Thoracic aorta (tissue), 2 donors: ENCODE measurements around the gene TRIM43. TPM values are rescaled to one million over a fixed set of nuclear protein-coding genes. Genes with fewer than 3 reads are reported as not detected.
"Not testable (repeated sequence)": the region's sequence is repeated elsewhere in the genome, so short reads cannot be mapped to it uniquely, and the experiment has no call there.

ENCODE experiments used
- ATAC-seq: fragments of 150-250 bp; one replicate; pipeline ENCODE4 v1.8.0; 2017; ENCODE audit warnings: low read depth; ENCODE audit not compliant: insufficient number of reproducible peaks, low FRiP score
- DNase-seq: peaks from one replicate; pipeline ENCODE4 v3.0.0-alpha.2; 2020; ENCODE audit warnings: low spot score
- H3K27ac ChIP-seq, 2 donors: fragments of 200-600 bp; sonication (generic); 1 replicate in 1 of 2; 2 replicates in 1 of 2; pipeline ENCODE4 v1.5.1; 2016; ENCODE audit warnings: mild to moderate bottlenecking in 2 of 2, moderate library complexity in 2 of 2
- H3K27me3 ChIP-seq: fragments of 200-600 bp; sonication (generic); replicated peaks from 2 replicates; pipeline ENCODE4 v1.6.0; 2016; ENCODE audit warnings: mild to moderate bottlenecking; ENCODE audit not compliant: insufficient read depth
- H3K36me3 ChIP-seq: fragments of 200-600 bp; sonication (generic); one replicate; pipeline ENCODE4 v1.5.1; 2016
- H3K4me1 ChIP-seq, 2 donors: fragments of 200-600 bp; sonication (generic); 1 replicate in 1 of 2; 2 replicates in 1 of 2; pipeline versions ENCODE4 v1.5.1 to v1.6.0; 2016; ENCODE audit warnings: low read depth in 2 of 2, mild to moderate bottlenecking in 1 of 2; ENCODE audit not compliant: control insufficient read depth in 1 of 2
- H3K4me3 ChIP-seq: fragments of 200-600 bp; sonication (generic); 2 replicates; pipeline ENCODE4 v1.5.1; 2016; ENCODE audit warnings: mild to moderate bottlenecking
- H3K9me3 ChIP-seq: fragments of 200-600 bp; sonication (generic); 2 replicates; pipeline ENCODE4 v1.5.1; 2016
- total RNA-seq, 2 donors: library from RNA; depleted of rRNA; stranded (reverse); fragments of >200 nt; gene quantifications; one replicate each; pipeline versions ENCODE4 v1.1.0 to v1.2.3, GENCODE V29; 2016
- TF ChIP-seq, protein P1 (sequence below): fragments of 200-600 bp; sonication (generic); IDR thresholded peaks from one replicate; pipeline ENCODE4 v1.5.1; 2019; ENCODE audit warnings: antibody characterized with exemption

The TRIM43 gene
- total RNA-seq, 2 donors from 2014 or later, result not detected

GRCh38 chr2:95575857-95576256 is 15.9 kb upstream of the TRIM43 start:
- DNase-seq, result no peak
- Histone ChIP-seq H3K4me1 (no peaks in the 10 kb centered on the region), H3K4me3 (no peak overlapping the region), H3K27ac (no peak overlapping the region), H3K36me3 (no peaks in the 10 kb centered on the region), H3K9me3 (no peaks in the 10 kb centered on the region), H3K27me3 (no peaks in the 10 kb centered on the region)
- ATAC-seq, result no peak
- TF ChIP-seq, protein P1, sequence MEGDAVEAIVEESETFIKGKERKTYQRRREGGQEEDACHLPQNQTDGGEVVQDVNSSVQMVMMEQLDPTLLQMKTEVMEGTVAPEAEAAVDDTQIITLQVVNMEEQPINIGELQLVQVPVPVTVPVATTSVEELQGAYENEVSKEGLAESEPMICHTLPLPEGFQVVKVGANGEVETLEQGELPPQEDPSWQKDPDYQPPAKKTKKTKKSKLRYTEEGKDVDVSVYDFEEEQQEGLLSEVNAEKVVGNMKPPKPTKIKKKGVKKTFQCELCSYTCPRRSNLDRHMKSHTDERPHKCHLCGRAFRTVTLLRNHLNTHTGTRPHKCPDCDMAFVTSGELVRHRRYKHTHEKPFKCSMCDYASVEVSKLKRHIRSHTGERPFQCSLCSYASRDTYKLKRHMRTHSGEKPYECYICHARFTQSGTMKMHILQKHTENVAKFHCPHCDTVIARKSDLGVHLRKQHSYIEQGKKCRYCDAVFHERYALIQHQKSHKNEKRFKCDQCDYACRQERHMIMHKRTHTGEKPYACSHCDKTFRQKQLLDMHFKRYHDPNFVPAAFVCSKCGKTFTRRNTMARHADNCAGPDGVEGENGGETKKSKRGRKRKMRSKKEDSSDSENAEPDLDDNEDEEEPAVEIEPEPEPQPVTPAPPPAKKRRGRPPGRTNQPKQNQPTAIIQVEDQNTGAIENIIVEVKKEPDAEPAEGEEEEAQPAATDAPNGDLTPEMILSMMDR, result no peak

DNA sequence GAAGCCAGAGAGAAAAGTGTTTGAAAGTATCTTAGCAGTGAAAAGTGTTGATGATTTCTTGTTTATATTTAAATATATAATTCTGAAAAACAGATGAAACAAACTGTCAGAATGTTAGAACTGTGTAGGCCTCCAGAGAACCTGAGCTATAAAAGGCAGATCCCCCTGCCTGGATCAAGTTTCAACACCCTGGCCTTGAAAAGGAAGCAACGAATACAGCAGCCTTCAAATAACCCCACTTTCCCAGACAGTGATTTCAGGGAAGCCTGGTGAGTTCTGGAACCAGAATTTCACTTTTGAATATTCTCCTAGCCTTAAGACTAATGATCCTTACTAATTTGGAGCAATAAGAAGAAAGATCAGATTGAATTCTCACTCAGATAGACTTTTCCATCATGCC is 13.3 kb upstream of the TRIM43 start:
- Histone ChIP-seq H3K4me1 (no peaks in the 10 kb centered on the region), H3K27me3 (no peaks in the 10 kb centered on the region), H3K27ac (no peak overlapping the region), H3K36me3 (no peaks in the 10 kb centered on the region), H3K9me3 (no peaks in the 10 kb centered on the region), H3K4me3 (no peak overlapping the region)
- TF ChIP-seq, protein P1, result no peak
- DNase-seq, result no peak
- no peak for ATAC-seq

DNA sequence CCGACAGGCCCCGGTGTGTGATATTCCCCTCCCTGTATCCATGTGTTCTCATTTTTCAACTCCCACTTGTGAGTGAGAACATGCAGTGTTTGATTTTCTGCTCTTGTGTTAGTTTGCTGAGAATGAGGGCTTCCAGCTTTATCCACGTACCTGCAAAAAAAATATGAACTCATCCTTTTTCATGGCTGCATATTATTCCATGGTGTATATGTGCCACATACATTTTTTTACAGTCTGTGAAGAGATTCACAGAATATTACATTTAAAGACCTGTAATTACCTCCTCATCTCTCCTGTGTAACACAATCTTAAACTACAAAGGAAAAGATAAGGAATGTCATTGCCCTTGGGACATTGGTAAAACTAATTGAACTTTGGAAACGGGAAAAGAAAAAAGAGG is 8.3 kb upstream of the TRIM43 start:
- not testable (repeated sequence) for H3K9me3 ChIP-seq, H3K27ac ChIP-seq, H3K27me3 ChIP-seq, H3K4me3 ChIP-seq, ATAC-seq, H3K4me1 ChIP-seq, DNase-seq, H3K36me3 ChIP-seq

DNA sequence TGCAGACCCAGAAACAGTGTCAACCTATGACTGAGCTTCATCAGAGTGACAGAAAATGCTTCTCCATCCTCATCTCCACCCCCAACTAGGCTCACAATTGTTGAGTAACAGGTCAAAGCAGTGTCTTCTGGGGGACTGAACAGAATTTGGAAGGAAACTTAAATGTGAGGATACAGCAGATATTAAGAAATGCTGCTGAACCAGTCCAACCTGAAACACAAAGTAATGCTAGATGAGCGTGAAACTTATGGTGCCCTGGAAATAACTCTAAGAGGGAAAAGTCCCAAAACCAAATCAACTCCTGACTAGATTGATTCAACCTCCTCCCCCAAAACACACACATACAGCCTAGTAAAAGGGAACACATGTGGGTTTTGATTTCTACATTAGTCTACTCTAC is 7.5 kb upstream of the TRIM43 start:
- not testable (repeated sequence) for H3K27ac ChIP-seq, ATAC-seq, H3K9me3 ChIP-seq, DNase-seq, H3K36me3 ChIP-seq, H3K4me1 ChIP-seq, H3K27me3 ChIP-seq, H3K4me3 ChIP-seq

DNA sequence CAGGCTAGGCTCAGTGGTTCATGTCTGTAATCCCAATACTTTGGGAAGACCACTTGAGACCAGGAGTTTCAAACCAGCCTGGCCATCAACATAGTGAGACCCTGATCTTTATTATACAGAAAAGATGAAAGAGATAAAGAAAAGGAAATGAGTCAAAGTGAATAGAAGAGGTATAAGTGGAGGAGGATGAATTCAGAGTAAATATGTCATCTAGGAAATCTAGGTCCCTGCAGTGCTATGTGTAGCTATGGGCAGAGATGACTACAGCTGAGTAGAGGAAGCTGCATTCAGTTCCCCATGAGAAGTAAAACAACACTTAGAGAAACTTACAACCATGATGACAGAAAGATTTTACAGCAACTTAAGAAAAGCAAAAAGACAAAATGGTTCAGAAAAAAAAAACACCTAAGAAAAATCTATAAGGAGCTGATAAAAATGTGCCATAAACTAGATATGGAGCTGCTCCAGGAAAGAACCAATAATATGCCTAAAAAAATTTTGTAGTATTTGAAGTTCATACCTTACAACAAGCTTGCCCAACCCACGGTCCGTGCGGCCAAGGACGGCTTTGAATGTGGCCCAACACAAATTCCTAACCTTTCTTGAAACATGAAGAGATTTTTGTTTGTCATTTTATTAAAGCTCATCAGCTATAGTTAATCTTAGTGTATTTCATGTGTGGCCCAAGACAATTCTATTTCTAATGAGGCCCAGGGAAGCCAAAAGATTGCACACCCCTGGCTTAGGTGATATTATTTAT is 1.8 kb upstream of the TRIM43 start:
- ATAC-seq, H3K36me3 ChIP-seq, H3K4me1 ChIP-seq, H3K27ac ChIP-seq, H3K27me3 ChIP-seq, H3K4me3 ChIP-seq, DNase-seq, H3K9me3 ChIP-seq: not testable (repeated sequence)

- not testable (repeated sequence) for H3K4me3 ChIP-seq, DNase-seq, ATAC-seq, H3K27ac ChIP-seq, H3K27me3 ChIP-seq, H3K9me3 ChIP-seq, H3K4me1 ChIP-seq, H3K36me3 ChIP-seq
Observed at GRCh38 chr2:95592973-95593372, 1.2 kb downstream of the TRIM43 start.

- DNase-seq, H3K27me3 ChIP-seq, H3K4me1 ChIP-seq, H3K27ac ChIP-seq, ATAC-seq, H3K9me3 ChIP-seq, H3K36me3 ChIP-seq, H3K4me3 ChIP-seq: not testable (repeated sequence)
Observed at GRCh38 chr2:95595012-95595411, 3.2 kb downstream of the TRIM43 start.

GRCh38 chr2:95601301-95601700 is 9.5 kb downstream of the TRIM43 start:
- not testable (repeated sequence) for H3K4me1 ChIP-seq, DNase-seq, H3K9me3 ChIP-seq, H3K4me3 ChIP-seq, H3K27me3 ChIP-seq, ATAC-seq, H3K27ac ChIP-seq, H3K36me3 ChIP-seq

GRCh38 chr2:95602146-95602545 is 10.3 kb downstream of the TRIM43 start:
- DNase-seq, H3K27ac ChIP-seq: not testable (repeated sequence)

GRCh38 chr2:95608356-95608755 is 16.6 kb downstream of the TRIM43 start:
- not testable (repeated sequence) for H3K4me1 ChIP-seq, H3K4me3 ChIP-seq, H3K27ac ChIP-seq, H3K36me3 ChIP-seq, H3K9me3 ChIP-seq, H3K27me3 ChIP-seq, ATAC-seq, DNase-seq

More at GRCh38 chr2:95602146-95602545, 10.3 kb downstream of the TRIM43 start:
- not testable (repeated sequence) for H3K4me1 ChIP-seq, ATAC-seq, H3K27me3 ChIP-seq, H3K9me3 ChIP-seq, H3K4me3 ChIP-seq, H3K36me3 ChIP-seq

DNA sequence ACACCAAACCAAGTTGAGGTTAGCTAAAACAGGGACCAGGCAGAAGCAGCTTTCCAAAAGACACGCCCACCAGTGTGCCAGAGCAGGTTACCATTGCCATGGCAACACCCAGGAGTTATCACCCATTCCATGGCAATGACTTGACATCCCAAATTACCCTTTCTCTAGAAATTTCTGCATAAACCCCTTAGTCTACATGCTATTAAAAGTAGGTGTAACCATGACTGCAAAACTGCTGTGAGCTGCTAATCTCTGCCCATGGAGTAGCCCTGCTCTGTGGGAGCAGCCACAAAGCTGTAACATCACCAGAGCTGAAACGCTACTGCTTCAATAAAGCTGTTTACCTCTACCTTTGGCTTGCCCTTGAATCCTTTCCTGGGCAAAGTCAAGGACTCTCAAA is 18.0 kb downstream of the TRIM43 start:
- not testable (repeated sequence) for H3K4me1 ChIP-seq, H3K4me3 ChIP-seq, H3K27me3 ChIP-seq, DNase-seq, ATAC-seq, H3K36me3 ChIP-seq, H3K9me3 ChIP-seq, H3K27ac ChIP-seq
